Measurements from ENCODE around the gene TMEM134.

DNA sequence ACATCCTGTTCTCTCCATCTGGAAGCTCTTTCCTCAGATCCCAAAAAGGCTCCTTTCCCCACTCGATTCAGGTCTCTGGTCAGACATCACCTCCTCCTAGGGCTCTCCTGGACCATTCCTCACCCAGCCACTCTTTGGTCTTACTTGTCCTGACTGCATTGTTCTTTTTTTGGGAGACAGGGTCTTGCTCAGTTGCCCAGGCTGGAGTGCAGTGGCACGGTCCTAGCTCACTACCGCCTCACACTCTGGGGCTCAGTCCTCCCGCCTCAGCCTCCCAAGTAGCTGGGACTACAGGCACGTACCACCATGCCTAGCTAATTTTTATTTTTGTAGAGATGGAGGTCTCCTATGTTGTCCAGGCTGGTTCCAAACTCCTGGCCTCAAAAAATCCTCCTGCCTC lies 23.5 kb downstream of the TMEM134 start:
- TF ChIP-seq, protein P1, sequence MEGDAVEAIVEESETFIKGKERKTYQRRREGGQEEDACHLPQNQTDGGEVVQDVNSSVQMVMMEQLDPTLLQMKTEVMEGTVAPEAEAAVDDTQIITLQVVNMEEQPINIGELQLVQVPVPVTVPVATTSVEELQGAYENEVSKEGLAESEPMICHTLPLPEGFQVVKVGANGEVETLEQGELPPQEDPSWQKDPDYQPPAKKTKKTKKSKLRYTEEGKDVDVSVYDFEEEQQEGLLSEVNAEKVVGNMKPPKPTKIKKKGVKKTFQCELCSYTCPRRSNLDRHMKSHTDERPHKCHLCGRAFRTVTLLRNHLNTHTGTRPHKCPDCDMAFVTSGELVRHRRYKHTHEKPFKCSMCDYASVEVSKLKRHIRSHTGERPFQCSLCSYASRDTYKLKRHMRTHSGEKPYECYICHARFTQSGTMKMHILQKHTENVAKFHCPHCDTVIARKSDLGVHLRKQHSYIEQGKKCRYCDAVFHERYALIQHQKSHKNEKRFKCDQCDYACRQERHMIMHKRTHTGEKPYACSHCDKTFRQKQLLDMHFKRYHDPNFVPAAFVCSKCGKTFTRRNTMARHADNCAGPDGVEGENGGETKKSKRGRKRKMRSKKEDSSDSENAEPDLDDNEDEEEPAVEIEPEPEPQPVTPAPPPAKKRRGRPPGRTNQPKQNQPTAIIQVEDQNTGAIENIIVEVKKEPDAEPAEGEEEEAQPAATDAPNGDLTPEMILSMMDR (conservative IDR thresholded peaks at IDR 0.05; ENCODE audit: low read length), result no peak
- TF ChIP-seq EZH2phosphoT487 (IDR thresholded peaks at IDR 0.05; ENCODE audit: borderline replicate concordance, low read depth, low read length), result no peak

All from OCI-LY7 (cell line).